GM21576 (cell line): ENCODE data around the gene CDC42EP5.

Experiments used
- ATAC-seq: cut with Tn5 transposase; IDR thresholded peaks from one replicate; pipeline ENCODE4 v1.9.1; 2021; ENCODE audit warnings: mild to moderate bottlenecking, moderate library complexity; ENCODE audit not compliant: unreplicated experiment

Gene CDC42EP5

DNA sequence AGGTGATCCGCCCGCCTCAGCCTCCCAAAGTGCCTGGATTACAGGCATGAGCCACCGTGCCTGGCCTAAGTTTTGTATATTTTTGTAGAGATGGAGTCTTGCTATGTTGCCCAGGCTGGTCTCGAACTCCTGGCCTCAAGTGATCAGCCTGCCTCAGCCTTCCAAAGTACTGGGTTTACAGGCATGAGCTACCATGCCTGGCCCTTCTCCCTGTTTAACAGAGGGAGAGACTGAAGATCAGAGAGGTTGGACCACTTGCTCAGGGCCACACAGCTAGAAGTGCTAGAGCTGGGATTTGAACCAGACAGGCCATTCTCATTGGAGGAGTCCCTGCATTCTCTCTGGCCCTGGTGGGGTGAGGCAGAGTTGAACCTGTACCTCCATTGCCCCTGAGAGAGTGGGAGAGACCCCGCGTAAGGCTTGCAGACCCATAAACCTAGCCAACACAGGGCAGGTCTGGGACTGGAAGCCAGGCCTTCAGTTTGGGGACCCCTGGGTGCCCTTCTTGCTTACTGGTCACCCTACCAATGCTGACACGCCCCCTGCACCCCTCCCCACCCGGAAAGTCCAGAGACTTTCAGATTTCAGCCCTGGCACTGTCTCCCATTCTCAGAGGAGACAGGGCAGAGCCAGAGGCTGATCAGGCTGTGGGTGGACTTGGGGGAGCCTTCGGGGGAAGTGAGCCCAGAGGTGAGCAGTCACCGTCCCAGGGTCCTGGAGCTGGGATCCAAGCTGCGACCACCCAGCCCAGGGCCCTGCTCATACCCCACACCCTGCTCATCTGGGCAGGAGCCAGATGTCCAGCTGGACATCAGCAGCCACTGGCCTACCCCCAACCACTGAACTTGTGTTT lies 44.5 kb downstream of the CDC42EP5 start:
- ATAC-seq: no peak

DNA sequence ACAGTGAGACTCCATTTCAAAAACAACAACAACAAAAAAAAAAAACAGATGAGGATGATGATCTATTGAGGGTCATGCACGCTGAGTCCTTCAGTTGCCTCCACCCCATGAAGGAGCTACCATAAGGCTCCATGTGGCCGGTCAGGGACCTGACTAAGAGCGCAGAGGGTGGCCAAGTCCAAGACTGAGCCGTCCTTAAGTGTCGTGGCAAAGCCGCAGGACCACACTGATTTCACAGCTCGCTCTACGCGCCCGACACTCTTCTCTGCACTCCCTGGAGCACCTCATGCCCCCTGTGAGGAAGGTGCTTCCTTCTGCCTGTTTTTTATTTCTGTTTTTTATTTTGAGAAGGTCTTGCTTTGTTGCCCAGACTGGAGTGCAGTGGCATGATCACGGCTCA lies 45.5 kb downstream of the CDC42EP5 start:
- ATAC-seq: no peak

DNA sequence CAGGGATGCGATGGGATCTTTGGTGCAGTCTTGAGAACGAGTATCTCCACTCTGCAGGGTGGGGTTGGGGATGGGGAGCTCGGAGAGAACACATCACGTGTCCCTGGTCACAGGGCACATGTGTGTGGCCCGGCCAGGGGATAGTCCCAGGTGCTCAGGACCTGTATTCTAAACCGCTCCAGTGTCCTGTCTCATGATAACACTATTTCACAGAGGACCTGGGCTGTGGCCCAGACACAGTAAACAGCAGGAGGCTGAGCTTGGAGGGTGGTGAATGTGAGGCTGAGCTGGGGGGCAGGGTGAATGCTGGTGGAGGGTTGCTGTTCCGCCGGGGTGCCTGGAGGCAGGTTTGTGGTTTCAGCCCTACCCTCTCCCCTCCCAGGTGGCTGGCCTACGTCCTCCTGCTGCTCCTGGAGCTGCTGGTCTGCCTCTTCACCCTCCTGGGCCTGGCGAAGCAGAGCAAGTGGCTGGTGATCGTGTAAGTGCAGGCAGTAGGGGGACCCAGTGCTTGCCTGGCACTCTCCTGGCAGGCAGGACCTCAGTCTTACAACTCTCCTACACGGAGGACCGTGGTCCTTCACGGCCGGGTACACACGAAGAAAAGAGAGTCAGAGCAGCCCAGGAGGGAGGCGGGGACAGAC lies 46.7 kb downstream of the CDC42EP5 start:
- no peak for ATAC-seq

DNA sequence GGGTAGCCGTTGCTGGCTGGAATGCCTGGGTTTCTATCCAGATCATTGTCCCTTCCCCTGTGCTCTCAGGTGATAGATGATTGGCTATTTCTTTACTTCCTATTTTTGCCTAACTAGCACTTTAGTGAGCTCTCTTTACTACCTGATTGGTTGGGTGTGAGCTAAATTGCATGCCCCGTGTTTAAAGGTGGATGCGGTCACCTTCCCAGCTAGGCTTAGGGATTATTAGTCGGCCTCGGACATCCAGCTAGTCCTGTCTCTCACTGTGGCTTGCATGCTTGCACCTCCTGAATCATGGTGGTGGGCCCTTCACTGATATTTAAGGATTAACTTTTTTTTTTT lies 47.7 kb downstream of the CDC42EP5 start:
- no peak for ATAC-seq

DNA sequence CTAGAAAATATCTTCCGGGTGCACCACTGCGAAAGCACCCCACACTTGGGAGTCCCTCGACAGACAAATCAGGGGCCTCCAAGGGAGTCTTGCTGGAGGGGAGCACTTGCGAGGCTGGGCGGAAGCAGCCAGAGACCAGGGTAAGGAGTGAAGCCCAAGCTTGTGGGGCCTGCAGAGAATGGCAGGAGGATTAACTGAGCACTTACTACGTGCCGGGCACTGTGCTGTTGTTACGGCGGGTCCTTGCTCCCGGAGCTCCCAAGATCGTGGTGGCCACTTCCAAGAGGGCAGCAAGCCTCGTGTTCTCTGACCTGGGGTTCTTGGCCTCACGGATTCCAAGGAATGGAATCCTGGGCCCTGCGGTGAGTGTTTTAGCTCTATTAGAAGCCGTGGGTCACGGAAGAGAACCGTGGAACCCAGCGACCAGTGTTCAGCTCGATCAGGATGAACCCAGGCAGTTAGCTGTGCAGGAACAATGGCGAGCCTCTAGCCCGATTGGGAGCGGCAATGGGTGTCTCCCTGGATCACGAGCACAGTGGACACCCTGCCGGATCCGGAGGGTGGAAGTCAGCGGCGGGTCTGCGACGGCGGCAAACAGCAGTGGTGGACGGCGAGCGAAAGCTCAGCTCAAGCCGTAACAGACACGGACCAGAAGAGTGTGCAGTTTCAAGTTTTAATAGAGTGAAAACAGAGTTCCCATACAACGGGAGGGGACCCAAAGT lies 48.3 kb downstream of the CDC42EP5 start:
- no peak for ATAC-seq

DNA sequence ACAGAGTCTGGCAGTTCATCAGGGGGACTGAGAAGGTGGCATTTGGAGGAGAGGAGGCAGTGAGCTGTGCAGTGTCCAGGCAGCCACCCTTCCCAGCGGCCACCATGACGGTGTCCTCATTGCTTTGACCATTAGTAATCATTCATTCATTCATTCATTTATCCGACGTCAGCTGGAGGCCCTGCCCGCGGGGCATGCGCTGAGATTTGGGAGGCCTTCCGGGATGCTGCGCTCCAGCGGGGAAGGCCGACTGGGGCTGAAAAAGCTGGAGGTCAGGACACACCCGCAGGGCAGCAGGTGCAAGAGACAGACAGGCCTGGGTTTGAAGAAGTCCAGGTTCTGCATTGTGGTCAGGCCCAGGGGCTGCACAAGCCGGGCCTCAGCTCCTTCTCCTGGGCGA lies 48.9 kb downstream of the CDC42EP5 start:
- no peak for ATAC-seq

DNA sequence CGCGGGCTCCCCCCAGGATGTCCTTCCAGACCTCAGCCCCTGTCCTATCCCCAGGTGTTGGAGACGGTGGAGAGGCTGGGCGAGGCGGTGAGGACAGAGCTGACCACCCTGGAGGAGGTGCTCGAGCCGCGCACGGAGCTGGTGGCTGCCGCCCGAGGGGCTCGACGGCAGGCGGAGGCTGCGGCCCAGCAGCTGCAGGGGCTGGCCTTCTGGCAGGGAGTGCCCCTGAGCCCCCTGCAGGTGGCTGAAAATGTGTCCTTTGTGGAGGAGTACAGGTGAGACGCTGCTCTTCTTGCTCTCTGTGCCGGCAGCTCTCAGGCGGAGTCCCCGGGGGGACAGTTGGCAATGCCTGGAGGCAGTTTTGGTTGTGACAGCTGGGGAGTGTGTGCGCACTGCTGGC lies 51.0 kb downstream of the CDC42EP5 start:
- no peak for ATAC-seq

DNA sequence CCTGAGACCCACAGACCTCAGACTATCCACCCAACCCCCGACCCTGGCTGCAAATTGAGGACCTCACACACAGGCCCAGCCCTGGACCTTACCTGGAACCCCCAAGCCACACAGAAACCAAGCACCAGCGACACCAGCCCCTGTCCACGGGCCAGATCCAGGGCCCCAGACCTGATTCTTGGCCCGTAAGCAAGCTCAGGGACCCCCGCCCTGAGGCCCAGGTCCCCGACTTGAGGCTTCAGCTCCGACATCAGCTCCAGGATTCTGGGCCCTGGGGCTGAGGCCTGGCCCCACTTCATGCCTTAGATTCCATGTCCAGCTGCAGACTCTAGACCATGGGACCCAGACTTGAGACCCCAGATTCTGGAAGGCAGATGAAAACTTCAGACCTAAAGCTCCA lies 51.6 kb downstream of the CDC42EP5 start:
- ATAC-seq: no peak

DNA sequence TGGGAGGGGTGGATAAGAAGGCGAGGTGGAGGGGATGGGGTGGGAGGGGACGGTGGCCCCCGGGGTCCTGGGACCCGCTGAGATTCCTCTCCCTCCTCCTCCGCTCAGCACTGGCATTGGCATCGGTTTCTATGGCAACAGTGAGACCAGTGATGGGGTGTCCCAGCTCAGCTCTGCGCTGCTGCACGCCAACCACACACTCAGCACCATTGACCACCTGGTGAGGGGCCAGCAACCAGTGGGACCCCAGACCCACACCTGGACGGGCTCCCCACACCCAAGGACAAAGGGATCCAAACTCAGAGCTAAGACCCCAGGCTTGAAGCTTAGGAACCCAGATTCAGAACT lies 52.0 kb downstream of the CDC42EP5 start:
- ATAC-seq: no peak

DNA sequence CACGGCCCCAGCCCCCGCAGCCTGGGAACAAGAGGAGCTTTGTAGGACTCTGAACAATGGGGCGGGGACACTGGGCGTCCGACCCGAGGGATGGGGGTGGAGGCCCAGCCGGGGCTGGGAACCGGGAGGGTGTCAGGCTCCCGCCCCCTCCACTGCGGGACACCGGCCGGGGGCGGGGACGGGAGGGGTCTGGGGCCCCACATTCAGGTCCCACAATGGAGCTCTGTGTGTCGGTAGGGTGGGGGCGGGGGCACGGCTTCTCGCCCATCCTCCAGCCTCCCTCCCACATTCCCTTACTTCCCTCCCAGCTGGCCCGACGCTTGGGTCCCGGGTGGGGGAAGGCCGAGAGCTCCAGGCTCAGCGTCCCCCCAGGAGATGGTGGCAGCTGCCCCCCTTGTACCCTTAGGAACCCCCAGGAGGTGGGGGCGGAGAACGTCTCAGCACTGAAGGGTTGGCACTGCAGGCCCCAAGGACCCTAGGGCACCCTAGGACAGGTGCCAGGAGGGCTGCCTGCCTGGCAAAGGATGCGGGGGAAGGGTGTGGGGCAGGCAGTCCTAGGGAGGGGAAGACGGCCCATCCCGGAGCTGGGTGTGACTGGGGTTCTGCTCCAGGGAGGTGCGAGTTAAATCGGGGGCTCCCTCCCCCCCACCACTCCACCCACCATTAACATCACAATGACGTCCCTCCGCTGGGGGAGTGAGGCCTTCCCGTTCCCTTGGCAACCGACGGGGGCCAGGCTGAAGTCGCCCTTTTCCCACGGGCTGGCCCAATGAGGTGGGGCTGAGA lies 52.5 kb downstream of the CDC42EP5 start:
- no peak for ATAC-seq

DNA sequence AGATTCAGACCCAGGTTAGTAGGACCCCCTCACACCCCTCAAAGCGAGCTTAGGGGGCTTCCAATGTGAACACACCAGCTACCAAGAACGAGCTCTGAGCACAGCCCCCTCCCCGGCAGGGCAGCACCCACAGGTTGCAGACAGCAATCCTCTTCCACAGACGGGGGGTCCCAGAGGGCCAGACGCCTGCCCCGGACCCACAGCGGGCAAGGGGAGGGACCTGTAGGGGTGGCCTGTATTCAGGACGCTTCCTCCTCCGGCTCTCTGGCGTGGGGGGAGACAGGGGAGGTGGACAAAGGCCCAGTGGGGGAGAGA lies 53.1 kb downstream of the CDC42EP5 start:
- no peak for ATAC-seq

DNA sequence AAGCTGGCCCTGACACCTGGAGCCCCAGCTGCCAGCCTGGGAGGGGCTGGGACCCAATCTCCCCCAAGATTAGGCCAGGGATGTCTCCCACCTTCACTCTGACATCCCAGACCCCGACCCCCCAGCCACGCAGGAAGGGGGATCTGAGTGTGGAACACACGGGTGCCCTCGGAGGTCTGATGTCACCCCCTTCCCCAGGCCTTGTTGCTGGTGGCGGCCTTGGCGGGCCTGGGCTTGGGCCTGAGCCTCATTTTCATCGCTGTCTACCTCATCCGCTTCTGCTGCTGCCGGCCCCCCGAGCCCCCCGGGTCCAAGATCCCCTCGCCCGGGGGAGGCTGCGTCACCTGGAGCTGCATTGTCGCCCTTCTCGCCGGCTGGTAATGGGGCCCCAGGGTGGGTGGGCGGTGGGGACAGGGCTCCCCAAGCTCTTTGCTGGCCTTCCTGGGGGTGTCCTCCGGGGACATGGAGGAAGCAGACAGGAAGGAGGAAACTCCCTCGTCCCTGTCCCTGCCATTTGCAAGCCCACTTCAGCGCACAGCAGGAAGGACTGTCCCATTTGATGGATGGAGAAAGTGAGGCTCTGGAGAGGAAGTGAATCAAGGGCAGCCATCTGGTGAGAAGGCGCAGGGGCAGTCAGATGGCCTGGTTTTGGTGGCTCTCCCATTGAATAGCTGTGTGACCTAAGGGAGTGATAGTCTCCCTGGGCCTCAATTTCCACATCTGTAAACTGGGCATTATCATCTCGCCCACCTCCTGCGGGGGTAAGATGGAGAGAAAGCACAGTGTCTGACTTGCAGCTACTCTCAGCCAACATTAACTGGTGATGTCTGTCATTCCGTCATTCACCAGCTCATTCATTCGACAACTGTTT lies 53.9 kb downstream of the CDC42EP5 start:
- ATAC-seq: no peak

DNA sequence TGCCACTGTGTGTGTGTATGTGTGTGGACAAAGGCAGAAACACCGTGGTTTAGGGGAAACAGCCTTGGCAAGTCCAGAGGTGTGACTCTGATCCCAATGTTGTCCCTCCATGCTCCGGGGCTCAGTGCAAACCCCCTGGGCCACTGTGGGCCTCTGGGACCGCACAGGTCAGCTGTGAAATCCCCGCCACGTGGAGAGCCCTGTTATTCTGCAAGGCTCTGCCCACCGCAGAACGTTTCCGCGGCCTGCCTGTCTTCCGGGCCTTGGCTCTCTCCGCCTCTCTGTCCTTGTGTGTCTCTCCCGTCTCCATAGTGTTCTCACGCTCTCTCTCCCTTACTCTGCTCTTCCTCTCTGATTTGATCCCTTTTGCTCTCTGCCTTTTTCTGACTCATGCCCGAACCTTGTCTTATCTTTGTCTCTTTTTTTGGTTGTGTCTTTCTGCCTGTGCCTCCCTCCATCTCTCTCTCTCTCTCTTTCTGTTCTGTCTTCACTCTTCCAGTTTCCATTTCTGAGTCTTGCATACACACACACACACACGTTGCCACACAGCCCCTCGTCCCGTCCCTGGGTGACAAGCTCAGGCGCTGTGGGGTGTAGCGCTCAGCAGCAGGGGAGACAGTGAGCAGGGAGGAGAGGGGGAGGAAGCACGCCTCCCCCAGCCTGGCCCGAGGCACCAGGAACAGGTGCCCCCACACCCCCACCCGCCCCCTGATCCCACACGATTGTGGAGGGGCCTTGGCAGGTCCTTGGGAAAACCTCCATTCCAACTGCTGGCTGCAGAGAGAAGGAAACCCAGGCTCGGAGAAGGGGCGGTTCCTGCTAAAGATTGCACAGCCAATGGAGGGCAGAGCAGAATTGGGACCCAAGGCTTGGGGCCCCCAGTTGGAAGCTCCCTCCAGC lies 54.8 kb downstream of the CDC42EP5 start:
- no peak for ATAC-seq

DNA sequence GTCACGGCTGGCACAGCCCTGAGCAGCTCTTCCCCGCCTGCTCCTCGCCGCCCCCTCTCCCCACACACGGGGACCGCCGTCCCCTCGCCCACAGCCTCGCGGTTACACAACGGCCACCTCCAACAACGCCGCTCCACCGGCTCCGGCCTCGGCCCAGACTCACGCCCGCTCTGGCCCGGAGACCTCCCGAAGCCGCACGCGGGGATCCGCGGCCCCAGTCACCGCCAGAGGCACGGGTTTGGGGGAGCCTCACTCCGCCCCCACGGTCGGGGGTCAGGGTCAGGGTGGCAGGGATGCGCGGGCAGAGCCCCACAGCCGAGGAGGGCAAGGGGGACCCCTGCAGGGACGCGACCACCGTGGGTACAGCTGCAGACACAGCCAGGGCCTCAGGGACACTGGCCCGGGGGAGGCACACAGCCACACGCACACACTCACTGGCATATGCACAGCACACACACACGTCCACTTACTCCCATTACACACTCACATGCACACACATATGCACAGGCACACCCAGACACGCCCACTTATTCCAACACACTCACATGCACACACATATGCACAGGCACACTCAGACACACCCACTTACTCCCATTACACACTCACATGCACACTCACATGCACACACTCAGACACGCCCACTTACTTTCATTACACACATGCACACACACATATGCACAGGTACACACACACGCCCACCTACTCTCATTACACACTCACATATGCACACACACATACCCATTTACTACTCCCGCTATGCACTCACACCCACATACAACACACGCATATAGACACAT lies 56.2 kb downstream of the CDC42EP5 start:
- ATAC-seq: no peak

DNA sequence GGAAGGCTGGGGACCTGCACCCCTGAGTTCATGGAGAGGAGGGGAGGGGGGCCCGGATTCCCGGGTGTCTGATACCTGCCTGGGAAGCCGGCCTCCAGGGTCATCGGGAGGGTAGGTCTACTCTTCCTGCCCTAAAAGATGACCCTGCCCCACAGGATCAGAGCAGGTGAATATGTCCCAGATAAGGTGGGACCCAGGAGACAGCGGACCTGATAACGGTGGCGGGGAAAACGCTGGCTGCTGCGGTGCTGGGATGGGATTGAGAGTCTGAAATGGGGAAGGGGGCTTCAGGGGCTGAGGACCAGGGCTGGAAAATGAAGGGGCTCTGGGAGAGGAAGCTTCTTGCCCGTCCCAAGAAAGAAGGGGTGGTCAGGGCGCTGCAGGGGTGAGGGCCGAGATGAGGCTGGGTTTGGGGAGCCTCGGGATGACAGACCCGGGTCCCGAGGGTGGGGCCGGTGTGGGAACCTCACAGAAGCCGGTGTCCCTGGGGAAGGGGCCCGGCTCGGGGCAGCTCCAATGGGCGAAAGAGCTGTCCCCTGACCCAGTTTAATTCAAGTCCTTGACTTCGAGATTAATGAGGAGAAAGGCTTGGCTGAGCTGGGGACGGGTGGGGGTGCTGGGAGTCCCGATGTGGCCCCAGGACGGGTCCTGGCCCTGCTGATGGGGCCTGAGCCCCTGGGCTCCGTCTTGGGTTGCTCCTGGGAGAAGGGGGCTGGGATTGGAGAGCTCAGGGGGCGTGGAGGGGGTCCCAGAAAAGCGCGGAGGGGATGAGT lies 57.0 kb downstream of the CDC42EP5 start:
- ATAC-seq: no peak

DNA sequence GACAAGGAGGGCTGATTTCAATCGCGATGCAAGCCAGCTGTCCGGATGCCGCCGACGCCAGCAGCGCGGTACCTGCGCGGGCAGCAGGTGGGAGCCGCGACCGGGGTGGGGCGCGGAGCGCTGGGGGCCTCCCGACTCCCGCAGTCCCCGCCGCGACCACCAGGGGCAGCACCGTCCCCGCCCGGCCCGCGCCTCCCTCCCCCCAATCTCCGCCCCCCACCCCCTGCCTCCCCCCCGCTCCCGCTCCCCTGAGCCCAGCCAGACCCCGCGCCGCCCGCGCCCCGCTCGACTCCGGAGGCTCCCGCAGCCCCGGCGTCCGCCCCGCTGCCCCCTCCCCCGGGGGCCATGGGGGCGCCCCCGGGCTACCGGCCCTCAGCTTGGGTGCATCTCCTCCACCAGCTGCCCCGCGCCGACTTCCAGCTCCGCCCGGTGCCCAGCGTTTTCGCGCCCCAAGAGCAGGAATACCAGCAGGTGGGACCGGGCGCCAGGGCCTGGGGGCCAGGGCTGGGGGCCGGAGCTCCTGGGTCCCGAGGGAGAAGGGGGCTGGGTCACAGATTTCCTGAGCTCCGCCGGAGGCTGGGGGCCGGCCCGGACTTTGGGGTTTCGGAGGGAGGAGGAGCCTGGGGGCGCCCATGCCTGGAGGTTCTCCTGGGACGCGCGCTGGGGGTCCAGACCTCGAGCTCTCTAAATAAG lies 57.7 kb downstream of the CDC42EP5 start, which contains the start of gene TTYH1:
TTYH1 (plus strand) TSS at position 257 of the 693 bp plus-strand sequence; CDS start at position 346, 89 bp downstream.
- no peak for ATAC-seq
